ENCODE results near the gene SCIN. TPM values are rescaled to one million over a fixed set of nuclear protein-coding genes. Genes with fewer than 3 reads are reported as not detected.
A peak's percentile ranks its signal among the peaks of the same experiment; 100 is the strongest.
"Not testable (repeated sequence)": the region's sequence is repeated elsewhere in the genome, so short reads cannot be mapped to it uniquely, and the experiment has no call there.

SCIN gene
- total RNA-seq, 6 donors from 2014 or later, result 9.3 to 19.6 (median 15.0) TPM

DNA sequence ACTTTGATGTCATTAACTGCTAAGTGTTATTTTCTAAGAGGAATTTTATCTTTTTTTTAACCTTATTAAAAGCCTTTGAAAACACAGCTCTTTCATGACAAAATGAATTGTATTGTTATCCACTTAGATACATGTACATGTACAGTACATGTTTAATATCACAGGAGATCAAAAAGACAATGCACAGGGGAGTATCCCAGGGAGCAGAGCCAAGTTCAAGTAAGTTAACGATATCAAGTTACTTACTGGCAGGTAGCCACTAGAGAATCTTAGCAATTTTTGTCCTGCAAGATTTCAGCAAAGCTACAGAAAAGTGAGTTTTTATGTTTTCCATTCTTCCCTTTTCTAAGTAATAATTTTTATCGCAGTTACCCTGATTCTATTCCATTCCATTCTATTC, 83.0 kb downstream of the SCIN start:
- no peaks in the 10 kb centered on the region for H3K9me3 ChIP-seq
- no peak overlapping the region for H3K4me3 ChIP-seq
- H3K36me3 ChIP-seq, result no peaks in the 10 kb centered on the region
- no peak for ATAC-seq (ENCODE audit: low FRiP score in 2 of 2)
- WGBS, 2 donors, result 62% methylated on average over 2 of the region's 2 CpGs
- no peaks in the 10 kb centered on the region for H3K4me1 ChIP-seq
- no peak overlapping the region for H3K27ac ChIP-seq
- no peaks in the 10 kb centered on the region for H3K27me3 ChIP-seq
- no peak for DNase-seq
- TF ChIP-seq EP300 (IDR thresholded peaks at IDR 0.05), result no peak
- no peak for TF ChIP-seq POLR2AphosphoS5 (IDR thresholded peaks at IDR 0.05)

DNA sequence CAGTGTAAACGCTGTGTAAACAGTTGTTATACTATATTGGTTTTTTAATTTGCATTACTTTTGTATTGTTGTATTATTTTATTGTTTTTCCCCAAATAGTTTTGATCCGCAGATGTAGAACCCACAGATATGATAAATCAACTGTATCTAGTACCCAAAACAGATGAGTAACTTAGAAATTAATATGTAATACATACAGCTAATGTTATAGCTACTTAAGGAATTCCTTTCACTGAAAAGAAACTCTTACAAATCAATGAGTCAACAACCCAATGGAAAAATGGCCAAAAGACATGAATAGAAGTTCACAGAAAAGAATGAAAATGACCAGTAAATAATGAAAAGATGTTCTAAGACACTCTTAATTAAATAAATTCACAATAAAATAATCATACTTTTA, 84.6 kb downstream of the SCIN start:
- Histone ChIP-seq H3K4me1 (no peaks in the 10 kb centered on the region), H3K4me3 (no peak overlapping the region), H3K27ac (no peak overlapping the region), H3K9me3 (no peaks in the 10 kb centered on the region), H3K27me3 (no peaks in the 10 kb centered on the region), H3K36me3 (no peaks in the 10 kb centered on the region)
- TF ChIP-seq POLR2A (IDR thresholded peaks at IDR 0.05), result no peak
- TF ChIP-seq POLR2AphosphoS5 (IDR thresholded peaks at IDR 0.05), result no peak
- TF ChIP-seq, protein P1, sequence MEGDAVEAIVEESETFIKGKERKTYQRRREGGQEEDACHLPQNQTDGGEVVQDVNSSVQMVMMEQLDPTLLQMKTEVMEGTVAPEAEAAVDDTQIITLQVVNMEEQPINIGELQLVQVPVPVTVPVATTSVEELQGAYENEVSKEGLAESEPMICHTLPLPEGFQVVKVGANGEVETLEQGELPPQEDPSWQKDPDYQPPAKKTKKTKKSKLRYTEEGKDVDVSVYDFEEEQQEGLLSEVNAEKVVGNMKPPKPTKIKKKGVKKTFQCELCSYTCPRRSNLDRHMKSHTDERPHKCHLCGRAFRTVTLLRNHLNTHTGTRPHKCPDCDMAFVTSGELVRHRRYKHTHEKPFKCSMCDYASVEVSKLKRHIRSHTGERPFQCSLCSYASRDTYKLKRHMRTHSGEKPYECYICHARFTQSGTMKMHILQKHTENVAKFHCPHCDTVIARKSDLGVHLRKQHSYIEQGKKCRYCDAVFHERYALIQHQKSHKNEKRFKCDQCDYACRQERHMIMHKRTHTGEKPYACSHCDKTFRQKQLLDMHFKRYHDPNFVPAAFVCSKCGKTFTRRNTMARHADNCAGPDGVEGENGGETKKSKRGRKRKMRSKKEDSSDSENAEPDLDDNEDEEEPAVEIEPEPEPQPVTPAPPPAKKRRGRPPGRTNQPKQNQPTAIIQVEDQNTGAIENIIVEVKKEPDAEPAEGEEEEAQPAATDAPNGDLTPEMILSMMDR (IDR thresholded peaks at IDR 0.05), result no peak
- TF ChIP-seq EP300 (IDR thresholded peaks at IDR 0.05), result no peak
- DNase-seq, result no peak
- 92 to 95% methylated on average over 2 of the region's 2 CpGs for WGBS, 2 donors
- no peak for ATAC-seq (ENCODE audit: low FRiP score in 2 of 2)

DNA sequence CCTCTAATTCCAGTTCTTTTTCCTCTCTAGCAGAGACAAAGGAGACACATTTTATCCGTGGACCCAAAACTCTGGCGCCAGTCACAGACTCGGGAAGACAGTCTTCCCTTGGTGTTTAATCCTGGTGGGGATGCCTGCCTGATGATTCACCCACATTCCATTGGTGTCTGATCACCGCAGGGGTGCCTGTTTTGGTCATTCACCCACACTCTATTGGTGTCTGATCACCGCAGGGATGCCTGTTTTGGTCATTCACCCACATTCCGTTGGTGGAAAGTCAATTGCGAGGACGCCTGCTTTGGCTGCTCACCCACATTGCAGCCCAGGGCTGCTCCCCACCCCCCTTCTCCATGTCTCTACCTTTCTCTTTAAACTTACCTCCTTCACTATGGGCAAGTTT, 89.9 kb downstream of the SCIN start:
- H3K27ac ChIP-seq; H3K36me3 ChIP-seq; DNase-seq; ATAC-seq (ENCODE audit: low FRiP score in 2 of 2); H3K4me1 ChIP-seq; H3K4me3 ChIP-seq; H3K27me3 ChIP-seq; H3K9me3 ChIP-seq: not testable (repeated sequence)
- 86 to 92% methylated on average over 8 of the region's 8 CpGs for WGBS, 2 donors

DNA sequence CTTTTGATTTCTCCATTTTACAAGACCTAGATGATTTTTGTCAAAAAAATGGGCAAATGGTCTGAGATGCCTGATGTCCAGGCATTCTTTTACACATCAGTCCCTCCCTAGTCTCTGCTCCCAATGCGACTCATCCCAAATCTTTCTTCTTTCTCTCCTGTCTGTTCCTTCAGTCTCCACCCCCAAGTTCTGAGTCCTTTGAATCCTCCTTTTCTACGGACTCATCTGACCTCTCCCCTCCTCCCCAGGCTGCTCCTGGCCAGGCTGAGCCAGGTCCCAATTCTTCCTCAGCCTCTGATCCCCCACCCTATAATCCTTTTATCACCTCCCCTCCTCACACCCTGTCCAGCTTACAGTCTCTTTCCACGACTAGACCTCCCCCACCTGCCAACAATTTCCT, 90.5 kb downstream of the SCIN start:
- not testable (repeated sequence) for H3K9me3 ChIP-seq; DNase-seq; H3K27me3 ChIP-seq; H3K27ac ChIP-seq; H3K4me1 ChIP-seq; ATAC-seq (ENCODE audit: low FRiP score in 2 of 2); H3K36me3 ChIP-seq; H3K4me3 ChIP-seq
- WGBS, 2 donors, result 82 to 83% methylated on average over 3 of the region's 3 CpGs

DNA sequence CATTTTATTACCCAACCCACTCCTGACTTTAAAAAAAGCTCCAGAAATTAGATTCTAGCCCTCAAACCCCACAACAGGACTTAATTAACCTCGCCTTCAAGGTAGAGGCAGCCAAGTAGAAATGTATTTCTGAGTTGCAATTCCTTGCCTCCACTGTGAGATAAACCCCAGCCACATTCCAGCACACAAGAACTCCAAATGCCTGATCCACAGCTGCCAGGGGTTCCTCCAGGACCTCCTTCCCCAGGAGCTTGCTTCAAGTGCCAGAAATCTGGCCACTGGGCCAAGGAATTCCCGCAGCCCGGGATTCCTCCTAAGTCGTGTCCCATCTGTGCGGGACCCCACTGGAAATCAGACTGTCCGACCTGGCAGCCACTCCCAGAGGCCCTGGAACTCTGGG, 91.1 kb downstream of the SCIN start:
- ATAC-seq (ENCODE audit: low FRiP score in 2 of 2) (no peak), DNase-seq (no peak)
- H3K4me3 ChIP-seq, result no peak overlapping the region
- no peaks in the 10 kb centered on the region for H3K36me3 ChIP-seq
- no peak overlapping the region for H3K27ac ChIP-seq
- no peak for TF ChIP-seq POLR2AphosphoS5 (IDR thresholded peaks at IDR 0.05)
- no peak for TF ChIP-seq POLR2A (IDR thresholded peaks at IDR 0.05)
- TF ChIP-seq, protein P1 (IDR thresholded peaks at IDR 0.05), result no peak
- TF ChIP-seq EP300 (IDR thresholded peaks at IDR 0.05), result no peak
- no peaks in the 10 kb centered on the region for H3K4me1 ChIP-seq
- H3K9me3 ChIP-seq, result no peaks in the 10 kb centered on the region
- 93 to 94% methylated on average over 3 to 6 of the region's 6 CpGs for whole genome bisulfite sequencing, 2 donors
- H3K27me3 ChIP-seq, result no peaks in the 10 kb centered on the region

DNA sequence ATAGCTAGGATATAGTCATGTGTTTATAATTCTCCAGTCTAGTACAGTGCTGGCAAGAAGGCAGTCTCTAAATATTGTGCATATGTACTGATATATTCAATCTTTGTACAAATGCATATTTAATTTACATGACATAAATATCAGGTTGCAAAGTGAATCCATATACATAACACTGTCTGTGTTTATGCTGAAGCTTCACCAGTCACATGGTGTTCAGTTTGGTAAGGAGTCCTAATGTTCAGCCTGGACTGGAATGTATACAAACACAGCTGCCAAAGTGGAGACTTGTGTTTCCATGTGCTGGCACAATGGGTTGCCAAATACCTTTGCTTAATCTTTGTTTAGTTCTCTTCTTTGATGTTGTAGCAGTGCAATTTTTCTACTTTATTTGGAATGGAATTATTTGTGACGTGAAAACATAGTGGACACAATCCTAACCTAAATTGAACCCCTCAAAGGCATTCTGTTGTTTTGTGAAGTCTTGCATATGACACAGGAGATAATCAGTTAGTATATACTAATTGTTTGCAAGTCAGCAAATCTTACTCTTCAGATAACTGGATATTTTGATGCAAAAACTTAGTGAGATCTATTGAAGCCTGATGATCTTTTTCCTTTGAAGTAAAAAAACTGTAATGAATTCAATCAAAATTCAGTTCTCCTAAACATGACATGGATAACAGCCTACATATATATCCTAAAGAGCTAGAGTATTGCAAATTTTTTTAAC, 99.6 kb downstream of the SCIN start:
- H3K9me3 ChIP-seq, result no peaks in the 10 kb centered on the region
- no peak for DNase-seq
- WGBS, 2 donors, result 26 to 36% methylated on average over 1 of the region's 1 CpG
- H3K27ac ChIP-seq, result no peak overlapping the region
- H3K27me3 ChIP-seq, result no peaks in the 10 kb centered on the region
- peak in 1 of 2 donors; percentile 53 for ATAC-seq (ENCODE audit: low FRiP score in 2 of 2)
- H3K4me1 ChIP-seq, result peaks cover 3 to 21% (median 13%) of the 10 kb centered on the region in 4 donors
- H3K36me3 ChIP-seq, result no peaks in the 10 kb centered on the region
- no peak overlapping the region for H3K4me3 ChIP-seq
- no peak for TF ChIP-seq POLR2A (IDR thresholded peaks at IDR 0.05)
- TF ChIP-seq EP300 (IDR thresholded peaks at IDR 0.05), result no peak
- TF ChIP-seq POLR2AphosphoS5 (IDR thresholded peaks at IDR 0.05), result no peak
- TF ChIP-seq, protein P1 (IDR thresholded peaks at IDR 0.05), result no peak
